ENCODE measurements around the gene KRT6A. TPM values are rescaled to one million over a fixed set of nuclear protein-coding genes. Genes with fewer than 3 reads are reported as not detected.
"Not testable (repeated sequence)": the region's sequence is repeated elsewhere in the genome, so short reads cannot be mapped to it uniquely, and the experiment has no call there.

KRT6A gene
- total RNA-seq, 1 donor from 2014 or later = not detected

- Histone ChIP-seq H3K36me3 (no peaks in the 10 kb centered on the region), H3K4me3 (no peak overlapping the region), H3K27ac (replicated peaks) (peak overlapping the region; percentile 48), H3K9me3 (replicated peaks) (no peaks in the 10 kb centered on the region), H3K4me1 (peaks cover 34% of the 10 kb centered on the region), H3K27me3 (ENCODE audit: low read depth) (peaks cover 50% of the 10 kb centered on the region)
- no peak for TF ChIP-seq CTCF (IDR thresholded peaks at IDR 0.05; ENCODE audit: borderline replicate concordance)
- no peak for DNase-seq
- intact Hi-C loops (cut with micrococcal nuclease) = no loop called here
These were observed 2.3 kb upstream of the KRT6A start for GRCh38 chr12:52495389-52495788.

GRCh38 chr12:52494518-52494917 is 1.5 kb upstream of the KRT6A start:
- Histone ChIP-seq H3K27ac (replicated peaks) (peak overlapping the region; percentile 48), H3K36me3 (no peaks in the 10 kb centered on the region), H3K9me3 (replicated peaks) (no peaks in the 10 kb centered on the region), H3K4me1 (peaks cover 34% of the 10 kb centered on the region), H3K4me3 (no peak overlapping the region), H3K27me3 (ENCODE audit: low read depth) (peaks cover 49% of the 10 kb centered on the region)
- no peak for TF ChIP-seq CTCF (IDR thresholded peaks at IDR 0.05; ENCODE audit: borderline replicate concordance)
- intact Hi-C loops (cut with micrococcal nuclease) = no loop called here
- DNase-seq = peak; percentile 28

- Histone ChIP-seq H3K27me3 (ENCODE audit: low read depth) (peaks cover 49% of the 10 kb centered on the region), H3K36me3 (no peaks in the 10 kb centered on the region), H3K27ac (replicated peaks) (peak overlapping the region; percentile 25), H3K4me1 (peaks cover 34% of the 10 kb centered on the region), H3K9me3 (replicated peaks) (no peaks in the 10 kb centered on the region), H3K4me3 (no peak overlapping the region)
- DNase-seq = no peak
- intact Hi-C loops (cut with micrococcal nuclease) = no loop called here
- TF ChIP-seq CTCF (IDR thresholded peaks at IDR 0.05; ENCODE audit: borderline replicate concordance) = no peak
These were observed 1.0 kb upstream of the KRT6A start for GRCh38 chr12:52494100-52494499.

GRCh38 chr12:52492405-52492804 is 652 bp downstream of the KRT6A start:
- H3K27ac ChIP-seq (replicated peaks); DNase-seq; H3K4me3 ChIP-seq; H3K9me3 ChIP-seq (replicated peaks); intact Hi-C loops (cut with micrococcal nuclease); H3K36me3 ChIP-seq: not testable (repeated sequence)
- Histone ChIP-seq H3K27me3 (ENCODE audit: low read depth) (peaks cover 52% of the 10 kb centered on the region), H3K4me1 (peaks cover 34% of the 10 kb centered on the region)

GRCh38 chr12:52491495-52491894 is 1.6 kb downstream of the KRT6A start:
- DNase-seq; H3K4me3 ChIP-seq; H3K9me3 ChIP-seq (replicated peaks); H3K36me3 ChIP-seq; intact Hi-C loops (cut with micrococcal nuclease); H3K27ac ChIP-seq (replicated peaks): not testable (repeated sequence)
- H3K27me3 ChIP-seq (ENCODE audit: low read depth) = peaks cover 61% of the 10 kb centered on the region
- peaks cover 26% of the 10 kb centered on the region for H3K4me1 ChIP-seq

GRCh38 chr12:52488736-52489135 is 4.3 kb downstream of the KRT6A start:
- intact Hi-C loops (cut with micrococcal nuclease) = no loop called here
- no peak overlapping the region for H3K4me3 ChIP-seq
- no peak for TF ChIP-seq CTCF (IDR thresholded peaks at IDR 0.05; ENCODE audit: borderline replicate concordance)
- DNase-seq = no peak
- H3K27me3 ChIP-seq (ENCODE audit: low read depth) = peaks cover 77% of the 10 kb centered on the region
- H3K4me1 ChIP-seq = peaks cover 1% of the 10 kb centered on the region
- peaks cover 17% of the 10 kb centered on the region for H3K9me3 ChIP-seq (replicated peaks)
- no peaks in the 10 kb centered on the region for H3K36me3 ChIP-seq
- H3K27ac ChIP-seq (replicated peaks) = no peak overlapping the region

GRCh38 chr12:52487744-52488443 is 5.2 kb downstream of the KRT6A start:
- intact Hi-C loops (cut with micrococcal nuclease); DNase-seq; H3K4me3 ChIP-seq; H3K4me1 ChIP-seq; H3K36me3 ChIP-seq; H3K27ac ChIP-seq (replicated peaks): not testable (repeated sequence)
- peaks cover 21% of the 10 kb centered on the region for H3K9me3 ChIP-seq (replicated peaks)
- H3K27me3 ChIP-seq (ENCODE audit: low read depth) = peaks cover 77% of the 10 kb centered on the region
